Measurements from ENCODE around the gene GPAM. TPM values are rescaled to one million over a fixed set of nuclear protein-coding genes. Genes with fewer than 3 reads are reported as not detected.

The GPAM gene
- total RNA-seq, 1 experiment from 2014 or later = 16.0 TPM

DNA sequence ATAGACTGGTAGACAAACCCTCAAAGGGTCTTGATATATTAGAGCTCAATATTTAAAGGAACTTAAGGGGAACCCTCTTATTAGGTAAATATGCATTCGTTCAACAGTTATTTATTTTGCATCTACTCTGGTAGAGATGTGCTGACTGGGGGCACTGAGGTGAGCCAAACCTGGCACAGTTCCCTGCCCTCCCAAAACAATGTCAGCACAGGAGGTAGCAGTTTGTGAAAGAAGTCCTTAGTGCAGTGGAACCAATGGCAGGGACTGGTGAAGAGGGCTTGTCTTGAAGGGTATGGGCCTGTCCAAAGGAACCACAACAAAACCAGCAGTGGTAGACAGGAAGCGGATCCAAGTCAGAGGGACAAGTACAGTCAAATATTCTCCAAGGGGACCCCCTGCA, 32.6 kb upstream of the GPAM start:
- WGBS (ENCODE audit: extremely low coverage, insufficient read length, low lambda C conversion rate) = no CpG with 5 or more reads among the region's 2 CpGs
- H2AK5ac ChIP-seq (ENCODE audit: insufficient read length, low read length) = no peak overlapping the region
- H4K5ac ChIP-seq (ENCODE audit: insufficient read length, low read depth, low read length) = no peak overlapping the region
- H3K4me1 ChIP-seq (ENCODE audit: insufficient read depth, low read length) = no peaks in the 10 kb centered on the region
- H3K4ac ChIP-seq (ENCODE audit: low read depth, low read length) = no peak overlapping the region
- no peak overlapping the region for H3K9ac ChIP-seq (ENCODE audit: extremely low read depth, insufficient read length, low read length)
- Mint-ChIP-seq H3K4me3 (no peak overlapping the region), H3K9me3 (peaks cover 3 to 10% of the 10 kb centered on the region in 2 experiments; a peak in 4 of 5 replicates), H3K27ac (no peak overlapping the region; a peak in 1 of 7 replicates), H3K36me3 (ENCODE audit: insufficient read depth in 1 of 3, low read depth in 3 of 3) (no peaks in the 10 kb centered on the region; a peak in 1 of 7 replicates), H3K27me3 (ENCODE audit: low read depth) (no peaks in the 10 kb centered on the region; the same call in 1 of the 2 replicates), H3K4me1 (peaks cover 4 to 13% of the 10 kb centered on the region in 2 experiments; a peak in 3 of 4 replicates)
- no peak overlapping the region for H2BK120ac ChIP-seq (ENCODE audit: low read depth, low read length, poor library complexity, severe bottlenecking)
- H3K18ac ChIP-seq (ENCODE audit: insufficient read length, low read depth, low read length) = no peak overlapping the region
- no peak overlapping the region for H2AFZ ChIP-seq (ENCODE audit: low read length)
- no peak overlapping the region for H2BK12ac ChIP-seq (ENCODE audit: insufficient read length, low read depth, low read length)
- H3K4me2 ChIP-seq (ENCODE audit: insufficient read depth, insufficient read length, low read length) = no peak overlapping the region
- no peak overlapping the region for H4K91ac ChIP-seq (ENCODE audit: insufficient read length, low read depth, low read length)
- TF ChIP-seq, protein P1, sequence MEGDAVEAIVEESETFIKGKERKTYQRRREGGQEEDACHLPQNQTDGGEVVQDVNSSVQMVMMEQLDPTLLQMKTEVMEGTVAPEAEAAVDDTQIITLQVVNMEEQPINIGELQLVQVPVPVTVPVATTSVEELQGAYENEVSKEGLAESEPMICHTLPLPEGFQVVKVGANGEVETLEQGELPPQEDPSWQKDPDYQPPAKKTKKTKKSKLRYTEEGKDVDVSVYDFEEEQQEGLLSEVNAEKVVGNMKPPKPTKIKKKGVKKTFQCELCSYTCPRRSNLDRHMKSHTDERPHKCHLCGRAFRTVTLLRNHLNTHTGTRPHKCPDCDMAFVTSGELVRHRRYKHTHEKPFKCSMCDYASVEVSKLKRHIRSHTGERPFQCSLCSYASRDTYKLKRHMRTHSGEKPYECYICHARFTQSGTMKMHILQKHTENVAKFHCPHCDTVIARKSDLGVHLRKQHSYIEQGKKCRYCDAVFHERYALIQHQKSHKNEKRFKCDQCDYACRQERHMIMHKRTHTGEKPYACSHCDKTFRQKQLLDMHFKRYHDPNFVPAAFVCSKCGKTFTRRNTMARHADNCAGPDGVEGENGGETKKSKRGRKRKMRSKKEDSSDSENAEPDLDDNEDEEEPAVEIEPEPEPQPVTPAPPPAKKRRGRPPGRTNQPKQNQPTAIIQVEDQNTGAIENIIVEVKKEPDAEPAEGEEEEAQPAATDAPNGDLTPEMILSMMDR (conservative IDR thresholded peaks at IDR 0.05) = no peak
- H3K56ac ChIP-seq (ENCODE audit: insufficient read length, low read depth, low read length) = no peak overlapping the region
- no peaks in the 10 kb centered on the region for H3K23me2 ChIP-seq (ENCODE audit: insufficient read length, low read depth, low read length, poor library complexity, severe bottlenecking)
- no peak overlapping the region for H2BK5ac ChIP-seq (ENCODE audit: insufficient read length, low read length)
- no peaks in the 10 kb centered on the region for H3K79me1 ChIP-seq (ENCODE audit: insufficient read depth, low read depth, low read length, poor library complexity, severe bottlenecking)
- no peak overlapping the region for H3K27ac ChIP-seq (ENCODE audit: insufficient read length, low read depth, low read length)
- no peak overlapping the region for H4K8ac ChIP-seq (replicated peaks; ENCODE audit: insufficient read length, low read depth, low read length)
- H3K9me3 ChIP-seq (ENCODE audit: control insufficient read depth, low read depth, low read length) = no peaks in the 10 kb centered on the region
- no peak overlapping the region for H3K23ac ChIP-seq (ENCODE audit: insufficient read length, low read depth, low read length)
- H3K79me2 ChIP-seq (ENCODE audit: insufficient read depth, low read length) = no peaks in the 10 kb centered on the region
- no peak overlapping the region for H2BK20ac ChIP-seq (ENCODE audit: low read depth, low read length, poor library complexity, severe bottlenecking)
- no peak overlapping the region for H2BK15ac ChIP-seq (ENCODE audit: low read depth, low read length)
- no peak overlapping the region for H3K14ac ChIP-seq (ENCODE audit: insufficient read depth, low read length)
- H4K20me1 ChIP-seq (ENCODE audit: control insufficient read depth, insufficient read depth, insufficient read length) = no peaks in the 10 kb centered on the region
- no peak overlapping the region for H3T11ph ChIP-seq (ENCODE audit: low read length)
- no peaks in the 10 kb centered on the region for H3K27me3 ChIP-seq (ENCODE audit: insufficient read depth, low read length)
- no peak for DNase-seq

All from H9 (cell line).